Epidermal melanocyte (primary cell): ENCODE results near the gene ARHGEF5.

Experiments
- DNase-seq: peaks from one replicate; pipeline ENCODE4 v3.0.0; 2011; ENCODE audit warnings: low spot score; ENCODE audit not compliant: insufficient read length

Gene ARHGEF5

DNA sequence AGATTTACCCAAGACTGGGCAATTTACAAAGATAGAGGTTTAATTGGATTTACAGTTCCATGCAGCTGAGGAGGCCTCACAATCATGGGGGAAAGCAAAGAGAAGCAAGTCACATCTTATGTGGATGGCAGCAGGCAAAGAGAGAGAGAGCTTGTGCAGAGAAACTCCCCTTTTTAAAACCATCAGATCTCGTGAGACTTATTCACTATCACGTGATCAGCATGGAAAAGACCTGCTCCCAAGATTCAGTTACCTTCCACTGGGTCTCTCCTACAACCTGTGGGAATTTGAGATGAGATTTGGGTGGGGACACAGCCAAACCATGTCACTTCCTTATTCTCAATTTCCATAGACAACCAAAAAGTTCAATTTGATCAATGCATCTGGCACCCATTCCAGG is 73.2 kb downstream of the ARHGEF5 start:
- no peak for DNase-seq
